ENCODE data around the gene SMG6.
A peak's percentile ranks its signal among the peaks of the same experiment; 100 is the strongest.

SMG6 gene

DNA sequence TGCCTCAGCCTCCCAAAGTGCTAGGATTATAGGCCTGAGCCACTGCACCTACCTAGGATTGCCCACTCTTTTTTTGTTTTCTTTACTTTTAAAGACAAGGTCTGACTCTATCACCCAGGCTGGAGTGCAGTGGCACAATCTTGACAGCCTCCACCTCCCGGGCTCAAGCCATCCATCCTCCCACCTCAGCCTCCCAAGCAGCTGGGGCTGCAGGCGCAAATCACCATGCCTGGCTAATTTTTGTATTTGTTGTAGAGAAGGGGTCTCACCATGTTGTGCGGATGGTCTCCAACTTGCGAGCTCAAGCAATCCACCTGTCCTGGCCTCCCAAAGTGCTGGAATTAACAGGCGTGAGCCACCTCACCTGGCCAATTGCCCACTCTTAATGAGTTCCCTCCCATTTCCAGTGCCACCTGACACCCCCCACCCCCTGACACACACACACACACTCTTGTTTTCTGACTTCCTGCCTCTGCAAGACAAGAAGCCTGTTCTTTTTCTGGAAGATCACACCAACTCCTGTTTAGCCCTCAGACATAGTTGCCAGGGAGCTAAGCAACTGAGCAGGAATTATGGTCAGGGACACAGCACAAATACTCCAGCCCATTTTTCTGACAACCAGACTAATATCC is 259.2 kb downstream of the SMG6 start:
- CTCF ChIA-PET, result interaction anchor here (0.7 to 1.4 kb wide), 2 partner anchors 9 to 10 kb away, joined by 3 to 4 read pairs; partner anchors contain the start of gene HIC1
- TF ChIP-seq, protein P1, sequence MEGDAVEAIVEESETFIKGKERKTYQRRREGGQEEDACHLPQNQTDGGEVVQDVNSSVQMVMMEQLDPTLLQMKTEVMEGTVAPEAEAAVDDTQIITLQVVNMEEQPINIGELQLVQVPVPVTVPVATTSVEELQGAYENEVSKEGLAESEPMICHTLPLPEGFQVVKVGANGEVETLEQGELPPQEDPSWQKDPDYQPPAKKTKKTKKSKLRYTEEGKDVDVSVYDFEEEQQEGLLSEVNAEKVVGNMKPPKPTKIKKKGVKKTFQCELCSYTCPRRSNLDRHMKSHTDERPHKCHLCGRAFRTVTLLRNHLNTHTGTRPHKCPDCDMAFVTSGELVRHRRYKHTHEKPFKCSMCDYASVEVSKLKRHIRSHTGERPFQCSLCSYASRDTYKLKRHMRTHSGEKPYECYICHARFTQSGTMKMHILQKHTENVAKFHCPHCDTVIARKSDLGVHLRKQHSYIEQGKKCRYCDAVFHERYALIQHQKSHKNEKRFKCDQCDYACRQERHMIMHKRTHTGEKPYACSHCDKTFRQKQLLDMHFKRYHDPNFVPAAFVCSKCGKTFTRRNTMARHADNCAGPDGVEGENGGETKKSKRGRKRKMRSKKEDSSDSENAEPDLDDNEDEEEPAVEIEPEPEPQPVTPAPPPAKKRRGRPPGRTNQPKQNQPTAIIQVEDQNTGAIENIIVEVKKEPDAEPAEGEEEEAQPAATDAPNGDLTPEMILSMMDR (IDR thresholded peaks at IDR 0.05; ENCODE audit: control extremely low read depth, extremely low read depth, low read depth, missing control alignments), result no peak
- DNase-seq (ENCODE audit: extremely low spot score), result no peak
- POLR2A ChIA-PET, result no interaction called here

DNA sequence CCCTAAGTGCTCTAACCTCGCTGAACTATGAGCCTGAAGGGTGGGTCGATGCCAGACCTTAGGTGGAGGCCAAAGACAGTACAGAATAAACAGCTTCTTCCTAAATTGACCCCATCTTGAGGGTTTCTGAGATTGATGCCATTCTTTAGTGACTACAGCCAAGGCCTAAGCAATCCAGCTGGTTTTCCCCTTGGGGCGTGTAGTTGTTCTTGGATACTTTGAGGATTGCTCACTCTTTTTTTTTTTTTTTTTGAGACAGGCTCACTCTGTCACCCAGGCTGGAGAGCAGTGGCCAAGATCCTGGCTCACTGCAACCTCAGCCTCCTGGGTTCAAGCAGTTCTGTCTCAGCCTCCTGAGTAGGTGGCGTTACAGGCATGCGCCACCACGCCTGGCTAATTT is 259.8 kb downstream of the SMG6 start:
- DNase-seq (ENCODE audit: extremely low spot score), result no peak
- ChIA-PET POLR2A (interaction anchor here (0.6 kb wide), 1 partner anchor 201 kb away, joined by 3 read pairs; no protein-coding TSS in a partner anchor), CTCF (interaction anchor here (0.6 to 3.4 kb wide), 4 partner anchors 10 to 323 kb away, joined by 3 to 11 read pairs (median 4); no protein-coding TSS in a partner anchor)
- TF ChIP-seq, protein P1 (IDR thresholded peaks at IDR 0.05; ENCODE audit: control extremely low read depth, extremely low read depth, low read depth, missing control alignments), result no peak

DNA sequence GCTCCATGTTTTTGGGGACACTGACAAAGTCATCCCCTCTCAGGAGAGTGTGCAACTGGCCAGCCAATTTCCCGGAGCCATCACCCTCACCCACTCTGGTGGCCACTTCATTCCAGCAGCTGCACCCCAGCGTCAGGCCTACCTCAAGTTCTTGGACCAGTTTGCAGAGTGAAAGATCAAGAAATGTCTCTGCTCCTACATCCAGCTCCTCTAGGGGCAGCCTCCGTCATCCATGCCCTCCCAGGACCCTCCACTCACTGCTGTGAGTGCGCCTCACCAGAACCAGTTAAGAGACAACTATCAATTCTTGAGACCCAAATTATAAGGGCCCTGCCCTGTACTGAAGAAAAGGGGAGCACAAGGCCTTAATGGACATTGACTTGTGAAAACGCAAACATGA is 260.7 kb downstream of the SMG6 start:
- CTCF ChIA-PET, result interaction anchor here (0.5 to 3.4 kb wide), 5 partner anchors 10 to 349 kb away, joined by 3 to 11 read pairs (median 3); no protein-coding TSS in a partner anchor
- TF ChIP-seq, protein P1 (IDR thresholded peaks at IDR 0.05; ENCODE audit: control extremely low read depth, extremely low read depth, low read depth, missing control alignments), result no peak
- no peak for DNase-seq (ENCODE audit: extremely low spot score)
- POLR2A ChIA-PET, result no interaction called here

DNA sequence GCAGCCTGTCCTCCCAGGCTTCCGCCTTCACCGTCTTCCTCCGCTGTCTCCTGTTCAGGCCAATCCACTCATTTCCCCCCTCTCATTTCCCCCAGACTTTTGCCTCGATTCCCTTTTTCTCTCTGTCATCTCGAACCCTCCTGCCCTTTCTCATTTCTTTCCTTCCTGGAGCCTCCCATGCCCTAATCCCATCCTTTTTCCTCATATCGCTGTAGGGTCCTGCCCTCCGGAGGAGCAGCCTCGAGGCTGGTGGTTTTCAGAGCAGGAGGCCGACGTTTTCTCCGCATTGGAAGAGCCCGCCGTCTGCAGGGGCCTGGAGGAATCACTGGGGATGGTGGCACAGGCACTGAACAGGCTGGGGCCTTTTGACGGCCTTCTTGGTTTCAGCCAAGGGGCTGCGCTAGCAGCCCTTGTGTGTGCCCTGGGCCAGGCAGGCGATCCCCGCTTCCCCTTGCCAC is 261.2 kb downstream of the SMG6 start:
- no peak for DNase-seq (ENCODE audit: extremely low spot score)
- POLR2A ChIA-PET, result no interaction called here
- TF ChIP-seq, protein P1 (IDR thresholded peaks at IDR 0.05; ENCODE audit: control extremely low read depth, extremely low read depth, low read depth, missing control alignments), result no peak
- CTCF ChIA-PET, result interaction anchor here (1.2 to 3.4 kb wide), 7 partner anchors 11 to 350 kb away, joined by 3 to 20 read pairs (median 4); partner anchors contain the start of gene DPH1

DNA sequence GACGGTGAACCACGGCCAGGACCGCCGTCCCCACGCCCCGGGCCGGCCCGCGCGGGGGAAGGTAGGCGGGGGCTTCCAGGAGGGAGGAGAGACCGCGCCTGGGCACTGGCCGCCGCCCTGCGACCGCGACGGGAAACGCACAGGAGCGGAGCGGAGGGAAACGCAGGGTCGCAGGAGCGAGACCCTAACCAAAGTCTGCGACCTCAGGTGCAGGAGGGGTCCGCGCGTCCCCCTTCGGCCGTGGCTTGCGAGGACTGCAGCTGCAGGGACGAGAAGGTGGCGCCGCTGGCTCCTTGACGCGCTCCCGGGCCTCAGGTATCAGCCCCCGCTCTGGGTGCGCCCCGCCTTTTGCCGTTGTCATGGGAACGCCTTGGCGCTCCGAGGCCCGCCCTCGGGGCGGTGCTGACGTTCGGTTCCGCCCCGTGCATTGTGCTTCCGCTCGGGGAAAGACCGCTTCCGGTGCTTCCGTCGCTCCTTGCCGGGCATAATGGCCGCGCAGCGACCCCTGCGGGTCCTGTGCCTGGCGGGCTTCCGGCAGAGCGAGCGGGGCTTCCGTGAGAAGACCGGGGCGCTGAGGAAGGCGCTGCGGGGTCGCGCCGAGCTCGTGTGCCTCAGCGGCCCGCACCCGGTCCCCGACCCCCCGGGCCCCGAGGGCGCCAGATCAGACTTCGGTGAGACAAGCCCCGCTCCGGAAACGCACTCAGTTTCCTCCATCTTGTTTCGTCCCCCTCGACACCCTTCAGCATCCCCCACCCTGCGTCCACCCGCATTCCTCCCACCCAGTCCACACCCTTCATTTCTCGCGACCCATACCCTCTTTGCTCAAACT is 261.8 kb downstream of the SMG6 start, which contains the start of gene OVCA2:
Gene OVCA2 (plus strand): TSS at position 462 of the 829 bp plus-strand sequence. CDS start 26 bp downstream, at position 488.
- TF ChIP-seq, protein P1 (IDR thresholded peaks at IDR 0.05; ENCODE audit: control extremely low read depth, extremely low read depth, low read depth, missing control alignments), result peak; percentile 68
- CTCF ChIA-PET, result interaction anchor here (1.2 to 3.4 kb wide), 7 partner anchors 11 to 351 kb away, joined by 3 to 20 read pairs (median 4); partner anchors contain the start of gene DPH1
- DNase-seq (ENCODE audit: extremely low spot score), result peak; percentile 98
- POLR2A ChIA-PET, result no interaction called here

DNA sequence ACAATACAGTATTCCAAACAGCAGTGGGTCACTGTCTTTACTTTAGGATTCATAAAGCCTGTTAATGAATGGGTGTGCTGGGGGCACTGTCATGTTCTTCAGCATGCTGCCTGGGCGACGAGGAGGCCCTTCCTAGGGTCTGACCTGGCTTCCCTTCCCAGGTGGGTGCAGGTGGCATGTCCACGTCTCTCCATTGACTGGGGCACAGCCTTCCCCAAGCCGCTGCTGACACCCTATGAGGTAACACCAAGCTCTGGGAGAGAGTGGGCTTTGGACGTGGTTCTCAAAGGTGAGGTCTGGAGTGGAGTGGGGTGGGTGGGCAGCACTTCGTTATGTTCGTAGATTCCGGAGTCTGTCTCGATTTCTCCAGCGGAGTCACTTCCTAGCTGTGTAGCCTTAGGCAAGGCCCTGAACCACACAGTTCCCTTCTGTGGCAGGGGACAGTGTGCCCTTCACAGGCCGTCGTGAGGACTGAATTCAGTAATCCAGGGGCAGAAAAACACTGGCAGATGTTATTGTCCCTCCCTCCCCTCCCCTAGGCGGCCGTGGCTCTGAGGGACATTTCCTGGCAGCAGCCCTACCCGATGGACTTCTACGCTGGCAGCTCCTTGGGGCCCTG is 262.5 kb downstream of the SMG6 start:
- CTCF ChIA-PET, result interaction anchor here (1.2 to 3.4 kb wide), 4 partner anchors 10 to 320 kb away, joined by 3 to 20 read pairs (median 10); partner anchors contain the start of gene DPH1
- TF ChIP-seq, protein P1 (IDR thresholded peaks at IDR 0.05; ENCODE audit: control extremely low read depth, extremely low read depth, low read depth, missing control alignments), result no peak
- no peak for DNase-seq (ENCODE audit: extremely low spot score)
- POLR2A ChIA-PET, result interaction anchor here (0.8 kb wide), 1 partner anchor 27 kb away, joined by 3 read pairs; no protein-coding TSS in a partner anchor

Data from GM10248 (cell line).